Measurements from ENCODE around the gene HOXA1.

HOXA1 gene

GRCh38 chr7:27116031-27116961 lies 20.5 kb upstream of the HOXA1 start:
- peak overlapping the region; percentile 99 for H3K27ac ChIP-seq (ENCODE audit: low read length, poor library complexity, severe bottlenecking)
- no peaks in the 10 kb centered on the region for H3K27me3 ChIP-seq (ENCODE audit: control insufficient read depth in 1 of 2, insufficient read depth in 1 of 2, low read length in 2 of 2)
- H4K8ac ChIP-seq (ENCODE audit: low read length): no peak overlapping the region
- H3K4me2 ChIP-seq (ENCODE audit: low read length, poor library complexity, severe bottlenecking): peak overlapping the region; percentile 91
- H3K14ac ChIP-seq (ENCODE audit: low read length in 2 of 2): no peak overlapping the region
- DNase-seq: no peak
- no peak overlapping the region for H2BK120ac ChIP-seq (ENCODE audit: low read depth, low read length)
- no peak overlapping the region for H3K23ac ChIP-seq (ENCODE audit: low read length in 2 of 2)
- peak overlapping the region; percentile 96 for H2BK5ac ChIP-seq (ENCODE audit: low read depth, low read length, poor library complexity, severe bottlenecking)
- no peak overlapping the region for H2BK12ac ChIP-seq (ENCODE audit: low read length in 2 of 2)
- H2BK15ac ChIP-seq (ENCODE audit: low read depth, poor library complexity, severe bottlenecking): no peak overlapping the region
- H3K4me1 ChIP-seq (ENCODE audit: control insufficient read depth, insufficient read depth, low read depth, low read length): peaks cover 2% of the 10 kb centered on the region
- WGBS: 32% methylated on average over 17 of the region's 20 CpGs
- peak overlapping the region; percentile 86 for H2AK5ac ChIP-seq (ENCODE audit: low read length, severe bottlenecking)
- H3K36me3 ChIP-seq (ENCODE audit: control insufficient read depth in 1 of 2, insufficient read depth in 2 of 2, low read depth in 1 of 2, low read length in 2 of 2): peaks cover 15 to 17% of the 10 kb centered on the region in 2 experiments
- H3K18ac ChIP-seq (ENCODE audit: low read depth in 1 of 2, low read length in 2 of 2): no peak overlapping the region
- no peak overlapping the region for H4K91ac ChIP-seq (ENCODE audit: low read length)
- no peaks in the 10 kb centered on the region for H3K9me3 ChIP-seq (ENCODE audit: control insufficient read depth, low read length)
- no peaks in the 10 kb centered on the region for H3K79me1 ChIP-seq (replicated peaks; ENCODE audit: low read length, poor library complexity, severe bottlenecking)
- H3K4ac ChIP-seq (ENCODE audit: low read depth in 1 of 2, low read length in 2 of 2): no peak overlapping the region
- H3K9ac ChIP-seq (ENCODE audit: low read length): peak overlapping the region; percentile 78
- peak overlapping the region; percentile 60 to 69 for H3K4me3 ChIP-seq (ENCODE audit: insufficient read depth in 1 of 2, low read depth in 1 of 2, low read length in 2 of 2)
- no peak overlapping the region for H2AFZ ChIP-seq (ENCODE audit: low read depth, low read length)

- Histone ChIP-seq H3K4me3 (ENCODE audit: insufficient read depth in 1 of 2, low read depth in 1 of 2, low read length in 2 of 2) (peak overlapping the region; percentile 69 to 78), H2BK12ac (ENCODE audit: low read length in 2 of 2) (no peak overlapping the region), H3K4me1 (ENCODE audit: control insufficient read depth, insufficient read depth, low read depth, low read length) (peaks cover 3% of the 10 kb centered on the region), H2AK5ac (ENCODE audit: low read length, severe bottlenecking) (peak overlapping the region; percentile 53), H4K91ac (ENCODE audit: low read length) (no peak overlapping the region), H2AFZ (ENCODE audit: low read depth, low read length) (no peak overlapping the region), H3K9me3 (ENCODE audit: control insufficient read depth, low read length) (no peaks in the 10 kb centered on the region), H3K23ac (ENCODE audit: low read length in 2 of 2) (no peak overlapping the region), H3K9ac (ENCODE audit: low read length) (peak overlapping the region; percentile 78), H3K27me3 (ENCODE audit: control insufficient read depth in 1 of 2, insufficient read depth in 1 of 2, low read length in 2 of 2) (no peaks in the 10 kb centered on the region), H3K27ac (ENCODE audit: low read length, poor library complexity, severe bottlenecking) (peak overlapping the region; percentile 99), H3K14ac (ENCODE audit: low read length in 2 of 2) (no peak overlapping the region), H4K8ac (ENCODE audit: low read length) (peak overlapping the region; percentile 3), H3K4me2 (ENCODE audit: low read length, poor library complexity, severe bottlenecking) (peak overlapping the region; percentile 72), H3K18ac (ENCODE audit: low read depth in 1 of 2, low read length in 2 of 2) (peak overlapping the region in 1 of 2 experiments; percentile 34), H3K36me3 (ENCODE audit: control insufficient read depth in 1 of 2, insufficient read depth in 2 of 2, low read depth in 1 of 2, low read length in 2 of 2) (peaks cover 16 to 17% of the 10 kb centered on the region in 2 experiments), H2BK5ac (ENCODE audit: low read depth, low read length, poor library complexity, severe bottlenecking) (peak overlapping the region; percentile 96), H2BK120ac (ENCODE audit: low read depth, low read length) (no peak overlapping the region), H3K79me1 (replicated peaks; ENCODE audit: low read length, poor library complexity, severe bottlenecking) (no peaks in the 10 kb centered on the region), H3K4ac (ENCODE audit: low read depth in 1 of 2, low read length in 2 of 2) (no peak overlapping the region), H2BK15ac (ENCODE audit: low read depth, poor library complexity, severe bottlenecking) (no peak overlapping the region)
- DNase-seq: peak; percentile 58
- WGBS: 1% methylated on average over 42 of the region's 45 CpGs
These were observed 19.6 kb upstream of the HOXA1 start for GRCh38 chr7:27115221-27116026.

GRCh38 chr7:27114881-27115220 lies 19.1 kb upstream of the HOXA1 start:
- Histone ChIP-seq H3K4ac (ENCODE audit: low read depth in 1 of 2, low read length in 2 of 2) (no peak overlapping the region), H3K14ac (ENCODE audit: low read length in 2 of 2) (no peak overlapping the region), H3K36me3 (ENCODE audit: control insufficient read depth in 1 of 2, insufficient read depth in 2 of 2, low read depth in 1 of 2, low read length in 2 of 2) (peaks cover 16 to 22% of the 10 kb centered on the region in 2 experiments), H2BK12ac (ENCODE audit: low read length in 2 of 2) (no peak overlapping the region), H4K91ac (ENCODE audit: low read length) (no peak overlapping the region), H2BK5ac (ENCODE audit: low read depth, low read length, poor library complexity, severe bottlenecking) (peak overlapping the region; percentile 77), H3K4me1 (ENCODE audit: control insufficient read depth, insufficient read depth, low read depth, low read length) (peaks cover 8% of the 10 kb centered on the region), H3K23ac (ENCODE audit: low read length in 2 of 2) (no peak overlapping the region), H2AK5ac (ENCODE audit: low read length, severe bottlenecking) (peak overlapping the region; percentile 56), H3K4me3 (ENCODE audit: insufficient read depth in 1 of 2, low read depth in 1 of 2, low read length in 2 of 2) (peak overlapping the region in 1 of 2 experiments; percentile 69), H3K27ac (ENCODE audit: low read length, poor library complexity, severe bottlenecking) (peak overlapping the region; percentile 99), H3K27me3 (ENCODE audit: control insufficient read depth in 1 of 2, insufficient read depth in 1 of 2, low read length in 2 of 2) (no peaks in the 10 kb centered on the region), H3K9ac (ENCODE audit: low read length) (peak overlapping the region; percentile 78), H2BK120ac (ENCODE audit: low read depth, low read length) (no peak overlapping the region), H4K8ac (ENCODE audit: low read length) (no peak overlapping the region), H3K18ac (ENCODE audit: low read depth in 1 of 2, low read length in 2 of 2) (no peak overlapping the region), H3K9me3 (ENCODE audit: control insufficient read depth, low read length) (no peaks in the 10 kb centered on the region), H2AFZ (ENCODE audit: low read depth, low read length) (no peak overlapping the region), H2BK15ac (ENCODE audit: low read depth, poor library complexity, severe bottlenecking) (no peak overlapping the region), H3K4me2 (ENCODE audit: low read length, poor library complexity, severe bottlenecking) (peak overlapping the region; percentile 72), H3K79me1 (replicated peaks; ENCODE audit: low read length, poor library complexity, severe bottlenecking) (no peaks in the 10 kb centered on the region)
- 4% methylated on average over 6 of the region's 6 CpGs for WGBS
- no peak for DNase-seq
